Neural crest cell (in vitro differentiated cells): ENCODE data around the gene VAMP2. TPM values are rescaled to one million over a fixed set of nuclear protein-coding genes. Genes with fewer than 3 reads are reported as not detected.

Experiments
- DNase-seq: peaks from one replicate; pipeline ENCODE4 v3.0.0; 2021; ENCODE audit warnings: low read depth, mixed read lengths, low spot score
- H3K27ac Mint-ChIP-seq: one replicate; pipeline ENCODE4 v1.8.0; 2021; ENCODE audit warnings: mild to moderate bottlenecking, mixed read lengths; ENCODE audit not compliant: unreplicated experiment
- H3K27me3 Mint-ChIP-seq: 2 replicates; pipeline ENCODE4 v1.8.0; 2021; ENCODE audit warnings: low read depth, mild to moderate bottlenecking, mixed read lengths
- H3K36me3 Mint-ChIP-seq: 2 replicates; pipeline ENCODE4 v1.8.0; 2021; ENCODE audit warnings: low read depth, mild to moderate bottlenecking, mixed read lengths
- H3K4me1 Mint-ChIP-seq: 2 replicates; pipeline ENCODE4 v1.8.0; 2021; ENCODE audit warnings: mixed read lengths
- H3K4me3 Mint-ChIP-seq: one replicate; pipeline ENCODE4 v1.8.0; 2021; ENCODE audit warnings: mild to moderate bottlenecking, mixed read lengths
- H3K9me3 Mint-ChIP-seq: 2 replicates; pipeline ENCODE4 v1.8.0; 2021; ENCODE audit warnings: mixed read lengths
- CTCF ChIP-seq: fragments of 200-600 bp; sonication (generic); conservative IDR thresholded peaks from 2 replicates; pipeline ENCODE4 v1.5.0; 2021; ENCODE audit warnings: antibody characterized with exemption, mild to moderate bottlenecking
- long read RNA-seq: library from polyadenylated mRNA; unstranded; transcript quantifications from one replicate; pipeline ENCODE4 v2.0.0, GENCODE V29; 2020
- total RNA-seq: library from RNA; stranded (reverse); gene quantifications from 2 replicates; pipeline ENCODE4 v1.2.1, GENCODE V29; 2021

Gene VAMP2, protein sequence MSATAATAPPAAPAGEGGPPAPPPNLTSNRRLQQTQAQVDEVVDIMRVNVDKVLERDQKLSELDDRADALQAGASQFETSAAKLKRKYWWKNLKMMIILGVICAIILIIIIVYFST
- 47.2 and 49.7 TPM in 2 replicates for total RNA-seq
- long read RNA-seq = 0 reads

DNA sequence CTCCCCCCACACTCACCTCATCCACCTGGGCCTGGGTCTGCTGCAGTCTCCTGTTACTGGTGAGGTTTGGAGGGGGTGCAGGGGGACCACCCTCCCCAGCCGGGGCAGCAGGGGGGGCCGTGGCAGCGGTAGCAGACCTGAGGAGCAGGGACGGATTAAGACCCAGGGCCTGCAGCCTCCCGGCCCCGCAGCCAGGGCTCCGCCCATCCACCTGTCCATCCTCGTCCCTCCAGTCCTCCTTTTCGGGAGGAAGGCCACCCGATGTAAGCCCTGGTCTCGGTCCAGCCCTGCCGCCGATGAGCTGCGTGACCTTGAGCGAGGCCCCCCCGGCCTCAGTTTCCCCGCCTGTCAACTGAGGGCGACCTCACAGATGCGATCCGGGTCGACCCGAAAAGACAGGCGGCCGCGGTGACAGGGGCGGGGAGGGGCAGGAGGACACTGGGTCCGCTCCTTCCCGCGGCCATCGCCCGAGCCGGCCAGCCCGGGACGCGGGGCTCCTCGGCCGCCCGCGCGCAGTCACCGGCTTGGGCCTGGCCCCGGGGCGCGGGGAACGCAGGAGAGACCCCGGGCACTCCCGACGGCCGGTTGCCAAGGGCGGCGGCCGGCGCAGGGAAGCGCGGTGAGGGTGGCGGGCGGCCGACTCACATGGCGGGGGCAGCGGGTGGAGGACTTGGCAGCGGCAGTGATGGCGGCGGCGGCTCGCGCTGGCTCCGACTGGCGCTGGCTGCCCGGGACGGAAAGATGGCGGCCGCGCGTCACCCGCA lies at the start of gene VAMP2:
Gene VAMP2, minus strand, starts transcription at position 716 of the 764 bp plus-strand sequence. Its CDS starts 69 bp downstream, at position 647.
- peak; percentile 72 for DNase-seq
- Mint-ChIP-seq H3K36me3 (peaks cover 12% of the 10 kb centered on the region), H3K4me3 (peak within 1 kb of the TSS; percentile 92), H3K27me3 (peaks cover 2% of the 10 kb centered on the region), H3K9me3 (no peaks in the 10 kb centered on the region), H3K4me1 (peaks cover 47% of the 10 kb centered on the region), H3K27ac (peak within 1 kb of the TSS; percentile 98)
- no peak for TF ChIP-seq CTCF

GRCh38 chr17:8210761-8211458 lies 48.2 kb upstream of the VAMP2 start:
- no peak for TF ChIP-seq CTCF
- Mint-ChIP-seq H3K4me3 (peak overlapping the region; percentile 95), H3K27me3 (peaks cover under 1% of the 10 kb centered on the region), H3K36me3 (peaks cover 11% of the 10 kb centered on the region), H3K9me3 (no peaks in the 10 kb centered on the region), H3K27ac (peak overlapping the region; percentile 90), H3K4me1 (peaks cover 34% of the 10 kb centered on the region)
- no peak for DNase-seq

- TF ChIP-seq CTCF = no peak
- no peaks in the 10 kb centered on the region for H3K27me3 Mint-ChIP-seq
- peak within 1 kb of the TSS; percentile 90 for H3K27ac Mint-ChIP-seq
- H3K36me3 Mint-ChIP-seq = peaks cover 11% of the 10 kb centered on the region
- H3K4me3 Mint-ChIP-seq = peak within 1 kb of the TSS; percentile 95
- no peaks in the 10 kb centered on the region for H3K9me3 Mint-ChIP-seq
- peaks cover 34% of the 10 kb centered on the region for H3K4me1 Mint-ChIP-seq
- DNase-seq = peak; percentile 91
Observed at GRCh38 chr17:8209907-8210760, 47.4 kb upstream of the VAMP2 start, which contains the start of gene AURKB. Gene AURKB (minus strand): TSS chr17:8210575. CDS start chr17:8210224, 351 bp downstream.

DNA sequence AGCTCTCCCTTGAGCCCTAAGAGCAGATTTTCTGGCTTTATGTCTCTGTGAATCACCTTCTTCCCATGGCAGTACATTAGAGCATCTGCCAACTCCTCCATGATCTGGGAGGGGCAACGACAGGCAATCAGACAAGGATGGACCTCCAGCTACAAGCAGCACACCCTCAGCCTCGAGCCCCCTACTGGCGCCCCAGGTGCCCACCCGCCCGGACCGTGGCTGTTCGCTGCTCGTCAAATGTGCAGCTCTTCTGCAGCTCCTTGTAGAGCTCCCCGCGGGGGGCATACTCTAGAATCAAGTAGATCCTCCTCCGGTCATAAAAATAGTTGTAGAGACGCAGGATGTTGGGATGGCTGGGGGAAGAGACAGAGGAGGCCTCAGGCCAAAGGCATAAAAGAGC lies 43.8 kb upstream of the VAMP2 start:
- H3K27ac Mint-ChIP-seq = no peak overlapping the region
- H3K4me1 Mint-ChIP-seq = peaks cover 38% of the 10 kb centered on the region
- no peak for TF ChIP-seq CTCF
- no peaks in the 10 kb centered on the region for H3K9me3 Mint-ChIP-seq
- peaks cover 20% of the 10 kb centered on the region for H3K36me3 Mint-ChIP-seq
- no peak for DNase-seq
- peak overlapping the region; percentile 76 for H3K4me3 Mint-ChIP-seq
- H3K27me3 Mint-ChIP-seq = no peaks in the 10 kb centered on the region
